Omental fat pad (tissue), 4 donors: ENCODE measurements around the gene MYO6. TPM values are rescaled to one million over a fixed set of nuclear protein-coding genes. Genes with fewer than 3 reads are reported as not detected.

Experiments used
- ATAC-seq: fragments of 150-250 bp; one replicate; pipeline ENCODE4 v1.9.1; 2016; ENCODE audit warnings: mild to moderate bottlenecking, moderate library complexity; ENCODE audit not compliant: low FRiP score
- DNase-seq: peaks from one replicate; pipeline ENCODE4 v3.0.0-alpha.2; 2019; ENCODE audit warnings: low spot score
- total RNA-seq, 4 donors: library from RNA; depleted of rRNA; stranded (reverse); fragments of >200 nt; gene quantifications; one replicate each; pipeline ENCODE4 v1.1.0, GENCODE V29; 2016
- TF ChIP-seq, protein P1 (sequence below), 3 donors: fragments of 450-650 bp; IDR thresholded peaks; one replicate each; pipeline ENCODE4 v1.5.1; 2016 to 2017; ENCODE audit warnings: antibody characterized with exemption in 3 of 3, mild to moderate bottlenecking in 3 of 3, moderate library complexity in 2 of 3

Gene MYO6
- total RNA-seq, 4 donors from 2014 or later, result 12.7 to 31.1 (median 15.6) TPM

DNA sequence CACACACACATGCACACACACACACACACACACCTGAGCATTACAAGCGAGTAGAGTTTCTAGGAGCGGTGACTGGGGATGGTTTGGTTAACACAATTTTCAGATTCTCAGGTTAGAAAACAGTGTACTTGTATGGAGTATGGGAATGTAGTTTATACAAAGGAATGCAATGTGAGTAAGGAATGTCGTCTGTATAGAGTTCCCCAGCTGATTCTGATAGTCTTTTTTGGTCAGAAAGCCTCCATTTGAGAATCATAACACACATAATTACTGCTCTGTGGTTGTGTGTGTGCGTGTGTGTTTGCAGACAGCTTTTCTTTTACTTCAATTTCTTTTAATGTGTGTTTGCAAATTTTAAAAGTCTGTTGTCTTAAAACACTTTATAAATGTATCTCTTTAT, 93.2 kb downstream of the MYO6 start:
- TF ChIP-seq, protein P1, sequence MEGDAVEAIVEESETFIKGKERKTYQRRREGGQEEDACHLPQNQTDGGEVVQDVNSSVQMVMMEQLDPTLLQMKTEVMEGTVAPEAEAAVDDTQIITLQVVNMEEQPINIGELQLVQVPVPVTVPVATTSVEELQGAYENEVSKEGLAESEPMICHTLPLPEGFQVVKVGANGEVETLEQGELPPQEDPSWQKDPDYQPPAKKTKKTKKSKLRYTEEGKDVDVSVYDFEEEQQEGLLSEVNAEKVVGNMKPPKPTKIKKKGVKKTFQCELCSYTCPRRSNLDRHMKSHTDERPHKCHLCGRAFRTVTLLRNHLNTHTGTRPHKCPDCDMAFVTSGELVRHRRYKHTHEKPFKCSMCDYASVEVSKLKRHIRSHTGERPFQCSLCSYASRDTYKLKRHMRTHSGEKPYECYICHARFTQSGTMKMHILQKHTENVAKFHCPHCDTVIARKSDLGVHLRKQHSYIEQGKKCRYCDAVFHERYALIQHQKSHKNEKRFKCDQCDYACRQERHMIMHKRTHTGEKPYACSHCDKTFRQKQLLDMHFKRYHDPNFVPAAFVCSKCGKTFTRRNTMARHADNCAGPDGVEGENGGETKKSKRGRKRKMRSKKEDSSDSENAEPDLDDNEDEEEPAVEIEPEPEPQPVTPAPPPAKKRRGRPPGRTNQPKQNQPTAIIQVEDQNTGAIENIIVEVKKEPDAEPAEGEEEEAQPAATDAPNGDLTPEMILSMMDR (IDR thresholded peaks at IDR 0.05), result no peak
- no peak for DNase-seq
- no peak for ATAC-seq

DNA sequence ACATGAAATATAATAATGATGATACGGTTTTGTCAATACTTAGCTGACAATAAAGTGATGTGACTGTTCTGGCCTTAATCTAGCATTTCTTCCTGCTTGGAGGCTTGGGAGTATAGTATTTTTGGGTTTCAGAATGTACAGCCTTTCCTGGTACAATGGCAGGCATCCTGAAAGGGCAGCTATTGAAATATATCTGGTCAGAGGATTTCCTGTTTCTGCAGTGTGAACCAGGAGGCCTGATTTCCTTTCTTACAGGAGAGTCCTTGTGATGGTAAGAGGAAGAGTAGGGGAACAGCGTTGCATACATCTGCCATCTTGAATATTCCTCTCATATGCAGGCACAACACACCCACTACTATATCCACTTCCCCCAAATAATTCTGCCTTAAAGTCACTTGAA, 93.7 kb downstream of the MYO6 start:
- TF ChIP-seq, protein P1 (IDR thresholded peaks at IDR 0.05), result no peak
- ATAC-seq (no peak), DNase-seq (no peak)

DNA sequence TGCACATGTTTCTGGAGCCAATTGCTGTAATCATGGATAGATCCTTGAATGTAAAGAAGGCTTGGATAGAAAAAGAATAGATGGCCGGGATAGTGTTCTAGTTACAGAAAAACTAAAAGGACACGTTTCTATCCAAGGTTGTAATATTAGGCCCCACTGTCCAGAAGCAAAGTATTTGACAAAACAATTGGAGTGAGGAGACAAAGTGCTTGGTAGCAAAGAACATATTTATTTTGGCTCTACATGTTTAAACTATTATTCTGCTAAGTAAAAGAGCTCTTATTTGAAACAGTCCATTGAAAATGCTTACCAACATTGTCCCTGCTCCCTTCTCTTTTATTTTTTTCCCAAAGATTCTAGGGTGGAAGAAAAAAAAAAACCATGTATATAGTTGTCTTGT, 94.4 kb downstream of the MYO6 start:
- TF ChIP-seq, protein P1 (IDR thresholded peaks at IDR 0.05), result no peak

DNA sequence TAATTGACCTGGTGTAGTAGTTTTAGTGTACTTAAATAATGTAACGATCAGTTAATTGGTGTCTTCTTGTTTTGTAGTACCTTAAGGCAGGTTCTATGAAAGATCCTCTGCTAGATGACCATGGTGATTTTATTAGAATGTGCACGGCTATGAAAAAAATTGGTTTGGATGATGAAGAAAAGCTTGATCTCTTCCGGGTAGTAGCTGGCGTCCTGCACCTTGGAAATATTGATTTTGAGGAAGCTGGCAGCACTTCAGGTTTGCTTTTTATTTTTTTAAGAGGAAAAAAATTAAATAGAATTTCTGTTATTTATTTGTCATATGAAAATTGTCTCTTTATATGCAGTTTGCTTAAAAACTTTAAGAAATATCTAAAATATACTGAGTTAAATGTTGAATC, 99.2 kb downstream of the MYO6 start:
- TF ChIP-seq, protein P1 (IDR thresholded peaks at IDR 0.05), result no peak
- DNase-seq (no peak), ATAC-seq (no peak)

More for the DNA sequence above, 94.4 kb downstream of the MYO6 start:
- ATAC-seq (no peak), DNase-seq (no peak)

DNA sequence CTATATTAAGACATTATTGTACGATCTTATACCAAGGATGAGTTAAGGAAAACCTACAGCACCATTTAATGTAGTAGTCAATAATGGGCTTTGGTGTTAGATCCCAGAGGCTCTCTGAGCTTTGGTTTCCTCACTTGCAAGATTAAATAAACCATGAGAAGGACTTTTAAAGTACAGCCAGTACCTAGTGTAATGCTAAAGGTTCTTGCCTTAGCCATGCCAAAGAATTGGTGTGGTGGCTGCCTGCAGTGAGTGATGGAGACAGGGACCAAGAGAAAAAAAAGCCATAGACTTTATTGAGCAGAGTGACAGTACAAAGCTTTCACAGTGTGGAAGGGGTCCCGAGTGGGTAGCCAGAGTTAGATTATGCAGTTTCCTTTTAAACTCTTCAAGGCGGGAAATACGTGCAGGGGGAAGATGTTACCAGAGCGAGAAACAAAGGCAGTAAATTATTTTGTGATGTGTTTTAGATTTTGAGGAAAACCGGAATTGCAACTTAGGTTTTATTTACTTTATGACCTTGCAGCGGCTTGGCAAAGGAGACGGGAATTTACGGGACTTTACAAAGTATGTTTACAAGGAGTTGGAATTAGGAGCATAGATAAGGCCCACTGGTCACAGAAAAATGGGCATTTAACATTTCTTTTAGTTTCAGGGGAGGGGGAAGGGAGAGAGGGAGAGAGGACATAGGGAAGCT, 100.4 kb downstream of the MYO6 start:
- no peak for ATAC-seq
- TF ChIP-seq, protein P1 (IDR thresholded peaks at IDR 0.05), result no peak
- no peak for DNase-seq

DNA sequence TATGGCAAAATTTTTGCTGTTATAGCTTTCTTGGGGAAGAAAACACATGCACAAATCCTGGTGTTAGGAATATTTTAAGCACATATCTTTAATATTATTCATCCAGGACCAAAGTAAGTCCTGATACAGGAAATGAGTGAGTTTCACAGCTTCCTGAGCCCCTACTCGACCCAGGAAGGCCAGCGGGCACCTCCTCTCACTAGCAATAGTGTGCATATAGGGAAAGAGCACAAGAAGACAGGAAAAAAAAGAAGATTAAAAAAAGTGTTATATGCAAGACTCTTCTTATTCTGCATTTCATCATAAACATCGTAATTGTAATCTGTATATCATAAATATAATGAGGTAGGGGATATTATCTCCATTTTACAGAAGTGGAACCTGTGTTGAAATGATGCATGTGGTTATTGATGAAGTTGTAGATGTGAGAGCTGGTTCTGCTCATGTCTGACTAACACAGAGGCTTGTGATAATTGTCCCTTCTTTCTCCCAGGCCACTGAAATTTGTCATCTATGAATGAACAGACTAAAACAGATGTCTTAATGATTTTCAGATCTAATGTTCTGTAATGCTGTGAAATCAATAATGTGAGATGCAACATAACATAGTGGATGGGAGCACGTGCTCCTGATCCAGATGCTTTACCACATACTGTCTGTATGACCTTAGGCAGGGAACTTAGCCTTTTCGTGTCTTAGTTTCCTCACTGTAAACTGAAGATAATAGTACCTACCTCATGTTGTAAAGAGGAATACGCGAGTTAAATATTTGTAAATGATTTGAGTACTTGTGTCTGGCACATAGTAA, 101.2 kb downstream of the MYO6 start:
- DNase-seq (no peak), ATAC-seq (no peak)
- TF ChIP-seq, protein P1 (IDR thresholded peaks at IDR 0.05), result no peak
